Adrenal gland (tissue), 12 donors: ENCODE measurements around the gene SEMG1. TPM values are rescaled to one million over a fixed set of nuclear protein-coding genes. Genes with fewer than 3 reads are reported as not detected.

Source experiments
- DNase-seq, 7 donors: peaks; one replicate each; pipeline ENCODE4 v3.0.0-alpha.2; 2019 to 2020
- H3K27ac ChIP-seq, 5 donors: fragments of 200-600 bp; sonication (generic) in 4 of 5; 1 replicate in 3 of 5; 2 replicates in 2 of 5; pipeline versions ENCODE4 v1.5.1 to v1.8.0; 2016 to 2020; ENCODE audit warnings: mild to moderate bottlenecking in 1 of 5
- H3K27me3 ChIP-seq: fragments of 200-600 bp; 2 replicates; pipeline ENCODE4 v1.8.0; 2021
- H3K36me3 ChIP-seq, 2 donors: fragments of 200-600 bp; replicated peaks in 1 of 2; 1 replicate in 1 of 2; 2 replicates in 1 of 2; pipeline versions ENCODE4 v1.5.1 to v1.8.0; 2018 to 2022
- H3K4me1 ChIP-seq, 2 donors: fragments of 200-600 bp; replicated peaks in 1 of 2; 1 replicate in 1 of 2; 2 replicates in 1 of 2; pipeline versions ENCODE4 v1.5.1 to v1.8.0; 2018 to 2021
- H3K4me3 ChIP-seq, 4 donors: fragments of 200-600 bp; sonication (generic) in 3 of 4; one replicate each; pipeline ENCODE4 v1.5.1; 2016 to 2018
- H3K9me3 ChIP-seq, 3 donors: fragments of 200-600 bp; sonication (generic) in 1 of 3; replicated peaks in 1 of 3; 1 replicate in 2 of 3; 2 replicates in 1 of 3; pipeline versions ENCODE4 v1.5.1 to v1.8.0; 2016 to 2021
- POLR2A ChIP-seq, 2 donors: fragments of 450-650 bp; IDR thresholded peaks; one replicate each; pipeline ENCODE4 v1.6.1; 2017; ENCODE audit warnings: antibody characterized with exemption in 2 of 2, mild to moderate bottlenecking in 2 of 2, moderate library complexity in 1 of 2
- WGBS, 4 donors: extraction: QIAGEN DNeasy Blood & Tissue Kit in 2 of 4; methylation state at CpG; one replicate each; pipeline versions ENCODE4 v1.1.5 to v1.1.7; 2013 to 2017; 5-methylcytosine and 5-hydroxymethylcytosine counted together
- intact Hi-C, 2 donors: fragments of 100-400 bp; cut with DNase I; formaldehyde crosslinking; loops; one replicate each; pipeline versions ENCODE4 v1.14.1 to v1.15.0; 2022 to 2023
- polyA plus RNA-seq, 3 donors: library from polyadenylated mRNA; stranded (reverse); fragments of 200-250 nt in 2 of 3; fragments of 350-450 nt in 1 of 3; fragmentation: Illumina TruSeq in 1 of 3; extraction: RNeasy Lipid Tissue Mini Kit (QIAGEN cat#74804) in 1 of 3; gene quantifications; one replicate each; pipeline ENCODE4 v1.2.3, GENCODE V29; 2013 to 2014
- total RNA-seq, 9 donors: library from RNA; depleted of rRNA in 4 of 9; stranded (reverse); fragments of >200 nt in 4 of 9; fragments of 120-200 nt in 1 of 9; fragmentation: NEBNext Ultra II Directional in 1 of 9; extraction: Animal tissue kit (Norgen Biotek cat#: 25700) in 1 of 9; gene quantifications; one replicate each; pipeline versions ENCODE4 v1.1.0 to v1.2.4, GENCODE V29; 2013 to 2023
- TF ChIP-seq, protein P1 (sequence below), 6 experiments: fragments of 450-650 bp in 4 of 6; fragments of 200-600 bp in 2 of 6; sonication (generic) in 1 of 6; IDR thresholded peaks; 1 replicate in 5 of 6; 2 replicates in 1 of 6; pipeline versions ENCODE4 v1.5.1 to v1.8.0; 2016 to 2021; ENCODE audit warnings: antibody characterized with exemption in 6 of 6, mild to moderate bottlenecking in 2 of 6, moderate library complexity in 1 of 6
- donor health status: healthy with polysubstance abuse.
- donor health status: Bipolar disorder and iron deficiency.
- donor health status: DM: yes; HTN: yes; CAD: no.
- donor health status: DM: no; HTN: no; CAD: no.
- donor health status: DM: no; HTN: no; CAD: no.
- donor health status: DM: yes; HTN: yes; CAD: no.

Gene SEMG1
- total and polyA plus RNA-seq, 12 donors = 0.15 TPM; not detected in 11

DNA sequence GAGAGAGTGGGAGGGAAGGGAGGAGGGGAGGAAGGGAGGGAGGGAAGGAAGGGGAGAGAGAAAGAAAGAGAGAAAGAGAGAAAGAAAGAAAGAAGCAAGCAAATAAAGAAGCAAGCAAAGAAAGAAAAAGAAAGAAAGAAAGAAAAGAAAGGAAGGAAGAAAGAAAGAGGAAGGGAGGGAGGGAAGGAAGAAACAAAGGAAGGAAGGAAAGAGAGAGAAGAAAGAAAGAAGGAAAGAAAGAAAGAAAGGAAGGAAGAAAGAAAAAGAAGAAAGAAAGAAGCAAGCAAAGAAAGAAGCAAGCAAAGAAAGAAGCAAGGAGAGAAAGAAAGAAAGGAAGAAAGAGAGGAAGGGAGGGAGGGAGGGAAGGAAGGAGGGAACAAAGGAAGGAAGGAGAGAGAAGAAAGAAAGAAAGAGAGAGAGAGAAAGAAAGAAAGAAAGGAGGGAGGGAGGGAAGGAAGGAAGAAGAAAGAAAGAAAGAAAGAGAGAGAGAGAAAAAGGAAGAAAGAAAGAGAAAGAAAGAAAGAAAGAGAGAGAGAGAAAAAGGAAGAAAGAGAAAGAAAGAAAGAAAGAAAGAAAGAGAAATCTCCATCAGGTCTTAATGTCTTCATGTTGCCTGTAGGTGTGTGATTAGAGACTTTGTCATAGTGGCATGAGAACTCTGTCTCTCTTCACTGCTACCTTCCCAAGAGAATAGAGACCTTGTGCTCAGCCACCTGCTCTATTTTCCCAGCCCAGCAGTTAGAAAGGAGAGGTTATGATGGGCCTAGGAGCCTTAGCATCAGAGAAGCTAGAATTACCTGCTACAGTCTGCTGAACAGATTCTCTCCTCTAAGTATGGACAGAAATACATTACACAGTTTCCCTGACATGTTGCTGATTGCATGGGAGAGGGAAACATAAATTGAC, 5.0 kb downstream of the SEMG1 start:
- no peak for DNase-seq
- Histone ChIP-seq H3K27me3 (peaks cover 11% of the 10 kb centered on the region), H3K36me3 (no peaks in the 10 kb centered on the region), H3K4me1 (no peaks in the 10 kb centered on the region), H3K9me3 (no peaks in the 10 kb centered on the region), H3K4me3 (no peak overlapping the region), H3K27ac (no peak overlapping the region)
- no peak for TF ChIP-seq POLR2A (IDR thresholded peaks at IDR 0.05)
- TF ChIP-seq, protein P1, sequence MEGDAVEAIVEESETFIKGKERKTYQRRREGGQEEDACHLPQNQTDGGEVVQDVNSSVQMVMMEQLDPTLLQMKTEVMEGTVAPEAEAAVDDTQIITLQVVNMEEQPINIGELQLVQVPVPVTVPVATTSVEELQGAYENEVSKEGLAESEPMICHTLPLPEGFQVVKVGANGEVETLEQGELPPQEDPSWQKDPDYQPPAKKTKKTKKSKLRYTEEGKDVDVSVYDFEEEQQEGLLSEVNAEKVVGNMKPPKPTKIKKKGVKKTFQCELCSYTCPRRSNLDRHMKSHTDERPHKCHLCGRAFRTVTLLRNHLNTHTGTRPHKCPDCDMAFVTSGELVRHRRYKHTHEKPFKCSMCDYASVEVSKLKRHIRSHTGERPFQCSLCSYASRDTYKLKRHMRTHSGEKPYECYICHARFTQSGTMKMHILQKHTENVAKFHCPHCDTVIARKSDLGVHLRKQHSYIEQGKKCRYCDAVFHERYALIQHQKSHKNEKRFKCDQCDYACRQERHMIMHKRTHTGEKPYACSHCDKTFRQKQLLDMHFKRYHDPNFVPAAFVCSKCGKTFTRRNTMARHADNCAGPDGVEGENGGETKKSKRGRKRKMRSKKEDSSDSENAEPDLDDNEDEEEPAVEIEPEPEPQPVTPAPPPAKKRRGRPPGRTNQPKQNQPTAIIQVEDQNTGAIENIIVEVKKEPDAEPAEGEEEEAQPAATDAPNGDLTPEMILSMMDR (IDR thresholded peaks at IDR 0.05) = no peak
- intact Hi-C loops = no loop called here

DNA sequence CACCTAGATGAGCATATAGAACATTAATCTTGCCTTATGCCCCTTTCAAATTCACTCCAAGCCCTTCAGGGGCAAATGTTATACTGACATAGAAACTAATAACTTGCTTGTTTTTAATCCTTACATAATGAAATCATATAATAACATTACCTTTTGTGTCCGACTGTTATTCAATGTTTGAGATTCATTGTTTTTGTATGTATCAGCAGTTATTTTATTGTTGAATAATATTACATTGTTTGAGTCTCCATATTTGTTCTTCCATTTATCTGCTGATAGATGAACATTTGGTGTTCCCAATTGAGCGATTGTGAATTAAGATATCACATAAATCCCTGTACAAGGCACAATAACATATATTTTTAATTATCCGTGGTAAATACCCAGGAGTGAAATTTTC, 6.0 kb downstream of the SEMG1 start:
- intact Hi-C loops = no loop called here
- Histone ChIP-seq H3K9me3 (no peaks in the 10 kb centered on the region), H3K36me3 (no peaks in the 10 kb centered on the region), H3K27me3 (peaks cover 4% of the 10 kb centered on the region), H3K4me1 (no peaks in the 10 kb centered on the region), H3K27ac (no peak overlapping the region), H3K4me3 (no peak overlapping the region)
- 73 to 80% (median 75%) methylated on average over 3 of the region's 3 CpGs for WGBS, 4 donors
- DNase-seq = no peak
- TF ChIP-seq POLR2A (IDR thresholded peaks at IDR 0.05) = no peak
- TF ChIP-seq, protein P1 (IDR thresholded peaks at IDR 0.05) = no peak

DNA sequence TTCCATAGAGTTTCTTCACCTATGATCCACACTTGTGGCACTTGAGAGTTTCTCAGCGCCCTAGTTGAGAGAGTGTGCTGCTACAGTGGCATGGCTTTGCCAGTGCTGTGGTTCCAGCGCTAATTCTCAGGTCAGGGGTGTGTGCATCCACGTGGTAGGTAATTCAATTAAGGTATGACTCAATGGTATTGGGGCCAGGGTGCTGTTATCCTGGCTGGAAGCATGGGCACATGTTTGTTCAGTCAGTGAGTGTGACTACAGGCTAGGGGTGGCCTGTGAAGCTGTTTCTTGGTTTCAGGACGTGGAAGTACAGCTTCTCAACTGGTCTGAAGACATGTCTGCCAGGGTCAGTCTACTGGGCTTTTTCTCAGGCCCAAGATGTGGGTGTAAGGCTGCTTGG, 11.3 kb downstream of the SEMG1 start:
- Histone ChIP-seq H3K27me3 (no peaks in the 10 kb centered on the region), H3K4me3 (no peak overlapping the region), H3K4me1 (no peaks in the 10 kb centered on the region), H3K36me3 (no peaks in the 10 kb centered on the region), H3K27ac (no peak overlapping the region), H3K9me3 (no peaks in the 10 kb centered on the region)
- intact Hi-C loops = no loop called here
- no peak for TF ChIP-seq POLR2A (IDR thresholded peaks at IDR 0.05)
- TF ChIP-seq, protein P1 (IDR thresholded peaks at IDR 0.05) = no peak
- no peak for DNase-seq
- WGBS, 4 donors = 54 to 76% (median 71%) methylated on average over 4 of the region's 4 CpGs

DNA sequence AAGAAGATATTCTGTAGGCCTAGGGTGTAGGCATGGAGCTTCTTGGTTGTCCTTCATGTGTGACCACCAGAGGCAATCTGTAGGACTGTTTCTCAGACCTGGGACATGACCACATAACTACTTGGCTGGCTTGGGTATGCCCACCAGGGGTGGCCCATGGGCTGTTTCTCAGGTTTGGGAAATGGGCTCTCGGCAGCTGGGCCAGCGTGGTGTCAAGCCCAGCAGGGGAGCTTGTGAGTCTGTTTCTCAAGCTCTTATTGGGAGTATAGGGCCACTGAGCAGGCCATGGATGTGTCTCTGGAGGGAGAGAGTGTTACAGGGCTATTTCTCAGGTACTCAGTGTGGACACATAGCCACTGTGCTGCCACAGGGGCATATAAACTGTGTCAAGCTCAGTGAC, 11.8 kb downstream of the SEMG1 start:
- H3K4me3 ChIP-seq = no peak overlapping the region
- H3K36me3 ChIP-seq = no peaks in the 10 kb centered on the region
- no peaks in the 10 kb centered on the region for H3K9me3 ChIP-seq
- DNase-seq = no peak
- intact Hi-C loops = no loop called here
- 73 to 100% (median 85%) methylated on average over 2 of the region's 2 CpGs for WGBS, 4 donors
- TF ChIP-seq POLR2A (IDR thresholded peaks at IDR 0.05) = no peak
- TF ChIP-seq, protein P1 (IDR thresholded peaks at IDR 0.05) = no peak
- H3K27ac ChIP-seq = no peak overlapping the region
- H3K4me1 ChIP-seq = no peaks in the 10 kb centered on the region
- H3K27me3 ChIP-seq = no peaks in the 10 kb centered on the region
